ENCODE measurements around the gene AP1S3. TPM values are rescaled to one million over a fixed set of nuclear protein-coding genes. Genes with fewer than 3 reads are reported as not detected.
A peak's percentile ranks its signal among the peaks of the same experiment; 100 is the strongest.

The AP1S3 gene
- total RNA-seq, 1 donor from 2014 or later: 18.0 TPM

DNA sequence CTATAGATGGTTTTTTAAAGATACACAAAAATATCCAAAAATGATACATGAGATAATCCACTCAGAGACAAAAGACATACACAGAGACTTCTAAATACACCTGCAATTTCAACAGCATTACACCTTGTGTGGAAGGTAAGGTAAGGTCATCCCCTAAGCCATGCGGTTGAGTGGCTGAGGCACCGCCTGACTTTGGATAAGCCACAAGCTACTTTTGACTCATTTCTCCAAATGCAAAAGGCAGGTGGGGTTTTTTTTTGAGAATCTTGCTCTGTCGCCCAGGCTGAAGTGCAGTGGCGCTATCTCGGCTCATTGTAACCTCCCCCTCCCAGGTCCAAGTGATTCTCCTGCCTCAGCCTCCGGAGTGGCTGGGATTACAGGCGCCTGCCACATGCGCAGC, 13.1 kb downstream of the AP1S3 start:
- peaks cover 20% of the 10 kb centered on the region for H3K4me1 Mint-ChIP-seq
- H3K27ac Mint-ChIP-seq: no peak overlapping the region
- TF ChIP-seq, protein P1, sequence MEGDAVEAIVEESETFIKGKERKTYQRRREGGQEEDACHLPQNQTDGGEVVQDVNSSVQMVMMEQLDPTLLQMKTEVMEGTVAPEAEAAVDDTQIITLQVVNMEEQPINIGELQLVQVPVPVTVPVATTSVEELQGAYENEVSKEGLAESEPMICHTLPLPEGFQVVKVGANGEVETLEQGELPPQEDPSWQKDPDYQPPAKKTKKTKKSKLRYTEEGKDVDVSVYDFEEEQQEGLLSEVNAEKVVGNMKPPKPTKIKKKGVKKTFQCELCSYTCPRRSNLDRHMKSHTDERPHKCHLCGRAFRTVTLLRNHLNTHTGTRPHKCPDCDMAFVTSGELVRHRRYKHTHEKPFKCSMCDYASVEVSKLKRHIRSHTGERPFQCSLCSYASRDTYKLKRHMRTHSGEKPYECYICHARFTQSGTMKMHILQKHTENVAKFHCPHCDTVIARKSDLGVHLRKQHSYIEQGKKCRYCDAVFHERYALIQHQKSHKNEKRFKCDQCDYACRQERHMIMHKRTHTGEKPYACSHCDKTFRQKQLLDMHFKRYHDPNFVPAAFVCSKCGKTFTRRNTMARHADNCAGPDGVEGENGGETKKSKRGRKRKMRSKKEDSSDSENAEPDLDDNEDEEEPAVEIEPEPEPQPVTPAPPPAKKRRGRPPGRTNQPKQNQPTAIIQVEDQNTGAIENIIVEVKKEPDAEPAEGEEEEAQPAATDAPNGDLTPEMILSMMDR (IDR thresholded peaks at IDR 0.05; ENCODE audit: unreplicated experiment): no peak
- no peak overlapping the region for H3K4me3 Mint-ChIP-seq
- H3K36me3 Mint-ChIP-seq: peaks cover 8% of the 10 kb centered on the region
- no peaks in the 10 kb centered on the region for H3K27me3 Mint-ChIP-seq (ENCODE audit: low read depth)
- no peak for DNase-seq (ENCODE audit: low spot score in 2 of 2, unreplicated experiment in 2 of 2)
- H3K9me3 Mint-ChIP-seq: no peaks in the 10 kb centered on the region

DNA sequence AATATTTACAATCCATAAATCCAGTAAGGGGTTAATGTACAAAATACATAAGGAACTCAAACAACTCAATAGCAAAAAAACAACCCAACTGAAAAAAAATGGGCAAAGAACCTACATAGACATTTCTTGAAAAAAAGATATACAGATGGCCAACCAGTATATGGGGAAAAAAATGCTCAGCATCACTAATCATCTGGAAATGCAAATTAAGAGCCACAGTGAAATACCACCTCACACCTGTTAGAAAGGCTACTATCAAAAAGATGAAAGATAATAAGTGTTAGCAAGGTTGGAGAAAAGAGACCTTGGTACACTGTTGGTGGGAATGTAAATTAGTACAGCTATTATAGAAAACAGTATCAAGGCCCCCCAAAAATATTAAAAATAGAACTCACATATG, 14.6 kb downstream of the AP1S3 start:
- no peak for DNase-seq (ENCODE audit: low spot score in 2 of 2, unreplicated experiment in 2 of 2)
- H3K4me1 Mint-ChIP-seq: peaks cover 31% of the 10 kb centered on the region

DNA sequence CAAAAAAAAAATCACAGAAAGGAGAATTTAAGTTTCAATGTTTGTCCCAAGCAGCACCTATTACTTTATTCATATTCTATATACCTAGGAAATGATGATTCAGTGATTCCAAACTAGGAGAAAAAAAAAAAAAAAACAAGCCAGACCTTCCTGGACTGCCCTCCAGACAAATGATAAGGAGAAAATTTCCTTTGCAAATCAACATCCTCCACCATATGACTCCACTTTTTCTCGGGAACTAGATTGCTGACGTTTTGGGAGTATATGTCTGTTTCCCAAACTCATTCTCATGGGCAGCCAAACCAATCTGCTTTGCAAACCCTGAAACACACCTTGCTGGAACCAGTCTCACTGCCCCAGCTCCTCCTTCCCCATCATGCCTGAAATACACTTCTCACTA, 16.8 kb downstream of the AP1S3 start:
- no peaks in the 10 kb centered on the region for H3K27me3 Mint-ChIP-seq (ENCODE audit: low read depth)
- H3K4me3 Mint-ChIP-seq: no peak overlapping the region
- H3K9me3 Mint-ChIP-seq: no peaks in the 10 kb centered on the region
- peak overlapping the region; percentile 11 for H3K27ac Mint-ChIP-seq
- peaks cover 43% of the 10 kb centered on the region for H3K4me1 Mint-ChIP-seq
- DNase-seq (ENCODE audit: low spot score in 2 of 2, unreplicated experiment in 2 of 2): no peak
- H3K36me3 Mint-ChIP-seq: peaks cover 5% of the 10 kb centered on the region
- TF ChIP-seq, protein P1 (IDR thresholded peaks at IDR 0.05; ENCODE audit: unreplicated experiment): no peak

More for the DNA sequence above, 14.6 kb downstream of the AP1S3 start:
- Mint-ChIP-seq H3K36me3 (peaks cover 5% of the 10 kb centered on the region), H3K27me3 (ENCODE audit: low read depth) (no peaks in the 10 kb centered on the region), H3K4me3 (no peak overlapping the region), H3K27ac (no peak overlapping the region), H3K9me3 (no peaks in the 10 kb centered on the region)
- TF ChIP-seq, protein P1 (IDR thresholded peaks at IDR 0.05; ENCODE audit: unreplicated experiment): no peak

DNA sequence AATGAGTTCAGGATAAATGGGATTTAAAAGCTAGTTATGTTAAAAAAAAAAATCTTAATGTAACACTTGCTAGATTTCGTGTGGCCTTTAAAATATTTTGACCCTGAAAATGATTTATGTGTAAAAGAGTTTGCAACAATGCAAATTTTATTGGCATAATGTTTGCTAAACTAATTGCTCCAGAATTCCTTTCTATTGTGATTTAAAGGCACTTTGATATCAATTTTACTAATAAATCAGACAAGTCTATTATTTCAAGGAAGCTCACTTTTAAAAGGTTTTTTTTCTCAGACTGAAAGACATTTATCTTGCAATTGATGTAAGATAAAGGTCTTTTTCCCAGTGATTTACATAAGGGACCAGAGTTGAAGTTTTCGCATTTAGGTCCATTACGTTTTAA, 17.5 kb downstream of the AP1S3 start:
- peaks cover 2% of the 10 kb centered on the region for H3K36me3 Mint-ChIP-seq
- H3K27me3 Mint-ChIP-seq (ENCODE audit: low read depth): no peaks in the 10 kb centered on the region
- no peaks in the 10 kb centered on the region for H3K9me3 Mint-ChIP-seq
- DNase-seq (ENCODE audit: low spot score in 2 of 2, unreplicated experiment in 2 of 2): no peak
- H3K4me3 Mint-ChIP-seq: no peak overlapping the region
- no peak overlapping the region for H3K27ac Mint-ChIP-seq
- TF ChIP-seq, protein P1 (IDR thresholded peaks at IDR 0.05; ENCODE audit: unreplicated experiment): no peak
- H3K4me1 Mint-ChIP-seq: peaks cover 46% of the 10 kb centered on the region

DNA sequence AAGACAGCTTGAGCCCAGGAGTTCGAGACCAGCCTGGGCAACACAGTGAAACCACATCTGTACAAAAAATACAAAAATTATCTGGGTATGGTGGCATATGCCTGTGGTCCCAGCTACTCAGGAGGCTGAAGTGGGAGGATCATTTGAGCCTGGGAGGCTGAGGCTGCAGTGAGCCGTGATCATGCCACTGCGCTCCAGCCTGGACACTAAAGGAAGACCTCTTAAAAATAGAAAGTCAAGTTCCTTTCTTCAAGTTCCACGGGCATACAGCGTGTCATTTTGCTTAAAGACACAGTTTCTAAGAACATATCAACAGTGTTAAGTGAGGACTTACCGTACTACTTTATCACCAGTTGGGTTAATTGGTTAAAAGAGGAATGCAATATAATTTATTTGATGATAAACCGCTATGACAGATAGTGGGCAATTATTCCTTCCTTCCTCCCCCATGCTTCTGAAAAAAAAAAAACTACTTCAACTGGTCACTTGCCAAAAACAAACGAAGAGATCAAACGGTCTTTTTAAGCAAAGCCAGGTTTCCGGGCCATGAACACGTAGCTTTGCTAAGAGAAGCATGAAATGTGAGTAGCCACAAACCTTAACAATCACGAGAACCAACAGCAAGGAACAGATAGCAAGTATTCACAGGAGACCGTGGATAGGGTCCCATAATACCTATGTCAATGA, 21.4 kb downstream of the AP1S3 start:
- no peak for DNase-seq (ENCODE audit: low spot score in 2 of 2, unreplicated experiment in 2 of 2)
- Mint-ChIP-seq H3K4me3 (peak overlapping the region; percentile 0), H3K27ac (peak overlapping the region; percentile 81), H3K36me3 (no peaks in the 10 kb centered on the region), H3K9me3 (no peaks in the 10 kb centered on the region), H3K4me1 (peaks cover 62% of the 10 kb centered on the region), H3K27me3 (ENCODE audit: low read depth) (no peaks in the 10 kb centered on the region)
- TF ChIP-seq, protein P1 (IDR thresholded peaks at IDR 0.05; ENCODE audit: unreplicated experiment): no peak
